GM10266 (cell line): Measurements from ENCODE around the gene PDE2A.

ENCODE experiments used
- DNase-seq: peaks from one replicate; pipeline ENCODE4 v3.0.0; 2012; ENCODE audit errors: extremely low spot score
- CTCF ChIP-seq: IDR thresholded peaks from 2 replicates; pipeline ENCODE4 v1.5.1; 2012; ENCODE audit warnings: mild to moderate bottlenecking, low read depth; ENCODE audit not compliant: control insufficient read depth, insufficient read depth; ENCODE audit errors: missing control alignments

The PDE2A gene

GRCh38 chr11:72711141-72711540 is 36.9 kb upstream of the PDE2A start:
- TF ChIP-seq CTCF: no peak
- no peak for DNase-seq

GRCh38 chr11:72710278-72710677 is 36.1 kb upstream of the PDE2A start:
- no peak for DNase-seq
- TF ChIP-seq CTCF: no peak

- DNase-seq: no peak
Observed at GRCh38 chr11:72709478-72710238, 35.4 kb upstream of the PDE2A start.

GRCh38 chr11:72707032-72707431 is 32.8 kb upstream of the PDE2A start:
- DNase-seq: no peak
- no peak for TF ChIP-seq CTCF

More at GRCh38 chr11:72709478-72710238, 35.4 kb upstream of the PDE2A start:
- TF ChIP-seq CTCF: no peak

- DNase-seq: no peak
- no peak for TF ChIP-seq CTCF
Observed at GRCh38 chr11:72706579-72706978, 32.4 kb upstream of the PDE2A start.

GRCh38 chr11:72705442-72706365 is 31.5 kb upstream of the PDE2A start:
- no peak for TF ChIP-seq CTCF
- no peak for DNase-seq

- TF ChIP-seq CTCF: no peak
- DNase-seq: no peak
Observed at GRCh38 chr11:72704783-72705265, 30.6 kb upstream of the PDE2A start.
